Measurements from ENCODE around the gene TSPEAR.

DNA sequence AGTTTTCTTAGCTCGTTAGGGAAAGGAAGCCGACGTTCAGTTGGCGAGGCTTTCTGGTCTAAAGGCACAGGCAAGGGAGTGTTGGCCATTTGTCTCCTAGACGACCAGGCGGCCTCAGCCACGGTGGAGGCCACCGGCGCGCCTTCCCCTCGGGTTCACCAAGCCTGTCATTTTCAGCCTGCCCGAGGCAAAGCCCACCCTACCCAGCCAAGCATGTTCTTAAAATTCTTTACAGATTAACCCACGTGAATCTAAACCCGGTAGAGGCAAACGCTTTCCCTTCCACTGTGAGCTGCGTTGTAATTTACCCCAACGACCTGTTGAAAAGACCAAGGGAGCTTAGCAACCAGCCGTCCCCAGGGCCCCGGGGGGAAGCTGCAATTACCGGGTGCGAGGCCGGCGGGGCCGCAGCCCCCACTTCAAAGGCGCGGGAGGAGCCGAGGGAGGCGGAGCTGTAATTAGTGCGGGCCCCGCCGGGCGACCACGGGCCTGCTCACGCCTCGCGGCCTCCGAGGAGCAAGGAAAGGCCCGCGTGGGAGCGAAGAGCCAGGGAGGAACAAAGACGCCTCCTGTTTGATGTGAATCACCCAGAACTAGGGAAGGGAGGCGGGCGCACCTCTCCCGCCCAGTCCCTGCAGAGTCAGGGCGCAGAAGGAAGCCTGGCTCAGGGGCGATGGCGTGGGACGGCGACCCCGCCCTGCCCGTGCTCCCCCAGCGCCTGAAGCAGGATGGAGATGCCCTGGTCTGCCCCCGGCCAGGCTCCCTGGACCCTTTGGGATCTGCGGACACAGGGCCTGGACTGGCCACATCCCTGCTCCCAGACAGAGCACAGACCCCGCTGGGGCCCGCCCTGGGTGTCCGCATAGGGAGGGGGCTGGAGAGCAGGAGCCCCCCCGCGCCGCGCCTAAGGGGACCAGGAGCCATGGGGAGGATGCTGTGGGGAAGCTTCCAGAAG, 12.1 kb upstream of the TSPEAR start:
- TF ChIP-seq POLR2A (IDR thresholded peaks at IDR 0.05): no peak
- TF ChIP-seq, protein P1, sequence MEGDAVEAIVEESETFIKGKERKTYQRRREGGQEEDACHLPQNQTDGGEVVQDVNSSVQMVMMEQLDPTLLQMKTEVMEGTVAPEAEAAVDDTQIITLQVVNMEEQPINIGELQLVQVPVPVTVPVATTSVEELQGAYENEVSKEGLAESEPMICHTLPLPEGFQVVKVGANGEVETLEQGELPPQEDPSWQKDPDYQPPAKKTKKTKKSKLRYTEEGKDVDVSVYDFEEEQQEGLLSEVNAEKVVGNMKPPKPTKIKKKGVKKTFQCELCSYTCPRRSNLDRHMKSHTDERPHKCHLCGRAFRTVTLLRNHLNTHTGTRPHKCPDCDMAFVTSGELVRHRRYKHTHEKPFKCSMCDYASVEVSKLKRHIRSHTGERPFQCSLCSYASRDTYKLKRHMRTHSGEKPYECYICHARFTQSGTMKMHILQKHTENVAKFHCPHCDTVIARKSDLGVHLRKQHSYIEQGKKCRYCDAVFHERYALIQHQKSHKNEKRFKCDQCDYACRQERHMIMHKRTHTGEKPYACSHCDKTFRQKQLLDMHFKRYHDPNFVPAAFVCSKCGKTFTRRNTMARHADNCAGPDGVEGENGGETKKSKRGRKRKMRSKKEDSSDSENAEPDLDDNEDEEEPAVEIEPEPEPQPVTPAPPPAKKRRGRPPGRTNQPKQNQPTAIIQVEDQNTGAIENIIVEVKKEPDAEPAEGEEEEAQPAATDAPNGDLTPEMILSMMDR (IDR thresholded peaks at IDR 0.05): no peak
- no peak for TF ChIP-seq EP300 (IDR thresholded peaks at IDR 0.05)
